ENCODE results near the gene CTSA. TPM values are rescaled to one million over a fixed set of nuclear protein-coding genes. Genes with fewer than 3 reads are reported as not detected.

CTSA gene
- total RNA-seq, 1 donor from 2014 or later, result 136 TPM

DNA sequence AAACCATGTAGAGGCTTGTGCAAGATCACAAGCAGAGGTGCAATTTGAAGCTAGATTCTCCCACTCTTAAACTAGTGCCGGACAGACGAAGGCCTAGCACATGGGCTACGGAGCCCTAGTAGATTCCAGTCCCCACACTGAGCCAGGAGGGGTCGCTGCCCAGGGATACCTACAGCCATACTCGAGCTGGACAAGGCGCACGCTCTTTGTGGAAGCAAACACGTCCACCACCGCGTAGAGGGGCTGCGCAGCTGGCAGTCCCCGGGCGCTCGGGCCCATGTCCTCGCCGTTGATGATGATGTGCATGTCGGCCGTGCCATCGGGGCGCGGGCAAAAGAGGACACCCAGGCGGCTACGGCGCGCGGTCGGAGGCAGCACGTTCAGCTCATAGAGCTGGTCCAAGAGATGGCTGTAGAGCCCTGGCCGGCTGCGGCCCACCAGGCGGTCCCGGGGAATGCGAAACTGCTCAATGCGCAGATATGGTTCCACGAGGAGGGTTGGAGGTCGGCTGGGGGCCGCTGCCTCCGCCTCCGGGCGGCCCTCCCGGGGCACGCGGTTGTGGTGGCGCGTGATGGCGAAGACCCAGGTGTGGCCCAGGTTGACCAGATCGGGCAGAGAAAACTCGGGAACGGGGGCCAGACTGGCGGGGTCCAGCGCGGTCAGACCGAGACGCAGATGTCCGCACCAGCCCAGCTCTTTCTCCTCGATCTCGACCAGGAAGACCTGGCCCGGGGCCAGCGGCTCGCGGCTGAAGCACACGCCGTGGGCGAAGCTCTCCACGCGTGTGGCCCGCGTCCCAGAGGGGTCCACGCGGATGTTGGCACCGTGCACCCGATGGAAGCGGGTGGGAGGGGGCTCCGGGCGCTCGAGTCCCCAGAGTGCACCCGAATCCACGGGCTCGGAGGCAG lies 804 bp upstream of the CTSA start:
- peaks cover 1% of the 10 kb centered on the region for H3K36me3 ChIP-seq (ENCODE audit: control insufficient read depth, insufficient read depth, low read length)
- no peaks in the 10 kb centered on the region for H3K27me3 ChIP-seq (ENCODE audit: control insufficient read depth, insufficient read depth, low read length)
- H3K4me3 ChIP-seq (ENCODE audit: low read depth, low read length), result peak overlapping the region; percentile 73
- DNase-seq (ENCODE audit: low read depth), result no peak
- TF ChIP-seq, protein P1, sequence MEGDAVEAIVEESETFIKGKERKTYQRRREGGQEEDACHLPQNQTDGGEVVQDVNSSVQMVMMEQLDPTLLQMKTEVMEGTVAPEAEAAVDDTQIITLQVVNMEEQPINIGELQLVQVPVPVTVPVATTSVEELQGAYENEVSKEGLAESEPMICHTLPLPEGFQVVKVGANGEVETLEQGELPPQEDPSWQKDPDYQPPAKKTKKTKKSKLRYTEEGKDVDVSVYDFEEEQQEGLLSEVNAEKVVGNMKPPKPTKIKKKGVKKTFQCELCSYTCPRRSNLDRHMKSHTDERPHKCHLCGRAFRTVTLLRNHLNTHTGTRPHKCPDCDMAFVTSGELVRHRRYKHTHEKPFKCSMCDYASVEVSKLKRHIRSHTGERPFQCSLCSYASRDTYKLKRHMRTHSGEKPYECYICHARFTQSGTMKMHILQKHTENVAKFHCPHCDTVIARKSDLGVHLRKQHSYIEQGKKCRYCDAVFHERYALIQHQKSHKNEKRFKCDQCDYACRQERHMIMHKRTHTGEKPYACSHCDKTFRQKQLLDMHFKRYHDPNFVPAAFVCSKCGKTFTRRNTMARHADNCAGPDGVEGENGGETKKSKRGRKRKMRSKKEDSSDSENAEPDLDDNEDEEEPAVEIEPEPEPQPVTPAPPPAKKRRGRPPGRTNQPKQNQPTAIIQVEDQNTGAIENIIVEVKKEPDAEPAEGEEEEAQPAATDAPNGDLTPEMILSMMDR (IDR thresholded peaks at IDR 0.05; ENCODE audit: insufficient read depth, low read length, poor library complexity, severe bottlenecking), result peak; percentile 81

DNA sequence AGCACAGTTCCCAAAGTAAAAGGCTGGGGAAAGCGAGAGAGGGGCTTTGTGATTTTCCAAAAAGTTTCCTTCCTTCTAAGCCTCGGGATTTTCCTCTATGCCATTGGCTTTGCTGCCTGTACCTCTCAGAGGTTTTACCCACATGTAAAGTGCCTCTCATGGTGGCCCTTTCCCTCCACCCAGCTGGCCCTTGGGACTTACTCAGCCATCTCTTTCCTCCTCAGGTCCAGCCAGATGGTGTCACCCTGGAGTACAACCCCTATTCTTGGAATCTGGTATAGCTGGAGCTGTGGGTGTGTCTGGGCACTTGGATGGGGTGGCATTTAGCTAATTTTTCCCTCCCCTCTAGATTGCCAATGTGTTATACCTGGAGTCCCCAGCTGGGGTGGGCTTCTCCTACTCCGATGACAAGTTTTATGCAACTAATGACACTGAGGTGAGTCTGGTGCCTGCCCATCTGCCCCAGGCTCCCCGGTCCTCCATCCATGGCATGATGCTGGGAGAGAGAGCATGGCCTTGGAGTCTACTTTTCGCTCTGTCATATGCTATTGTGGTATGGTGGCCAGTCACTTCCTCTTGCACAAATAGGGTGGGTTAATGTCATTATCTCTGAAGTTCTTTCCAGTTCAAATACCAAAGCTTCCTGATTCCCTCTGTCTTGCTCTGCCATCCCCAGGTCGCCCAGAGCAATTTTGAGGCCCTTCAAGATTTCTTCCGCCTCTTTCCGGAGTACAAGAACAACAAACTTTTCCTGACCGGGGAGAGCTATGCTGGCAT lies 1.1 kb downstream of the CTSA start:
- no peaks in the 10 kb centered on the region for H3K27me3 ChIP-seq (ENCODE audit: control insufficient read depth, insufficient read depth, low read length)
- H3K36me3 ChIP-seq (ENCODE audit: control insufficient read depth, insufficient read depth, low read length), result peaks cover 3% of the 10 kb centered on the region
- DNase-seq (ENCODE audit: low read depth), result no peak
- TF ChIP-seq, protein P1 (IDR thresholded peaks at IDR 0.05; ENCODE audit: insufficient read depth, low read length, poor library complexity, severe bottlenecking), result peak; percentile 26
- H3K4me3 ChIP-seq (ENCODE audit: low read depth, low read length), result peak overlapping the region; percentile 73

DNA sequence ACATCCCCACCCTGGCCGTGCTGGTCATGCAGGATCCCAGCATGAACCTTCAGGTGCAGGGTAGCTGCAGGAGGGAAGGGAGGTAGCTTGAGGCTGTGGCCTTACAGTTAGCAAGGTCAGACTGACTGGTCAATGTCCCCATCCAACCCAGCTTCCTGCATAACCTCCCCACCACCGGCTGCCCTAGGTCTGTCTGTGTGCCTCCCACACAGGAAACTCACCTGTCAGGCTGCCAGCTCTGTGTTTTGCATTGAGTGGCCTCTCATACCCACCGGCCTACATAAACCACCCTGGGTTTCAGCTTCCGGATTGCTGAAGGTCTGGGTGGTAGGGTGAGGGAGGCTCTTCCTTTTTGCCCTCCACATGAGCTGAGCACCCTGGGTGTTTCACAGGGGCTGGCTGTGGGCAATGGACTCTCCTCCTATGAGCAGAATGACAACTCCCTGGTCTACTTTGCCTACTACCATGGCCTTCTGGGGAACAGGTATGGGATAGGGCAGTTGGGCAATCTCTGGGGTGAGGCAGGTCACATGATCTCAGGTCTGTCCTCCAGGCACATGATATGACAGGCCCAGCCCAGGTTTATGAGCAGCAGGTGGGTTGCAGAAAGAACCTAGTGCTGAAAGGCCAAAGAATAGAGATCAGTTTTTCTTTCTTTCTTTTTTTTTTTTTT lies 1.8 kb downstream of the CTSA start:
- Histone ChIP-seq H3K4me3 (ENCODE audit: low read depth, low read length) (no peak overlapping the region), H3K27me3 (ENCODE audit: control insufficient read depth, insufficient read depth, low read length) (no peaks in the 10 kb centered on the region), H3K36me3 (ENCODE audit: control insufficient read depth, insufficient read depth, low read length) (peaks cover 3% of the 10 kb centered on the region)
- no peak for DNase-seq (ENCODE audit: low read depth)
- TF ChIP-seq, protein P1 (IDR thresholded peaks at IDR 0.05; ENCODE audit: insufficient read depth, low read length, poor library complexity, severe bottlenecking), result no peak

DNA sequence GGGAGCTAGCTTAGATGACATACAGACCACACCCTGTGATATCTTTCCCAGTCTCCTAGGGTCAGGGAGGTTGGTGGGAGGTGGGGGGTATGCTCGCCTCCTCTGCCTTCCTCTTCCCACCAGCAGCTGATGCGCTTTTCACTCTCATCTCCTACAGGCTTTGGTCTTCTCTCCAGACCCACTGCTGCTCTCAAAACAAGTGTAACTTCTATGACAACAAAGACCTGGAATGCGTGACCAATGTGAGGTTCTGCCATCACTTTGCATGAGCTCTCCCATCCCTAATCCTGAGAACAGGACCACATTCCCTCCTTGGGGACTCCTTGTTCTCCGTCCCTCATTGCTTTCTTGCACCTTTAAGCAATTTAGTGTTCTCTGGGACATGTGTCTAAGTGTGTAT lies 2.7 kb downstream of the CTSA start:
- no peak for DNase-seq (ENCODE audit: low read depth)
- TF ChIP-seq, protein P1 (IDR thresholded peaks at IDR 0.05; ENCODE audit: insufficient read depth, low read length, poor library complexity, severe bottlenecking), result no peak
- H3K4me3 ChIP-seq (ENCODE audit: low read depth, low read length), result no peak overlapping the region
- peaks cover 3% of the 10 kb centered on the region for H3K36me3 ChIP-seq (ENCODE audit: control insufficient read depth, insufficient read depth, low read length)
- H3K27me3 ChIP-seq (ENCODE audit: control insufficient read depth, insufficient read depth, low read length), result no peaks in the 10 kb centered on the region

DNA sequence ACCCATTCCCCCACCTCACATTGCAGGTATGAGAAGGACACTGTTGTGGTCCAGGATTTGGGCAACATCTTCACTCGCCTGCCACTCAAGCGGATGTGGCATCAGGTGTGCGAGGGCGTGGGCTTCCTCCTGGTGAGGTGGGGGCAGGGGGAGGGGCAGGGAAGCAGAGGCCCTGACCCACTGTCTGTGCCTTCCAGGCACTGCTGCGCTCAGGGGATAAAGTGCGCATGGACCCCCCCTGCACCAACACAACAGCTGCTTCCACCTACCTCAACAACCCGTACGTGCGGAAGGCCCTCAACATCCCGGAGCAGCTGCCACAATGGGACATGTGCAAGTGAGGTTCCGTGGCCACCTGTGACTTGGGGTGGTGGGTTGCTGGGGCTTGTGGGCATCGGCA lies 3.7 kb downstream of the CTSA start:
- no peak for DNase-seq (ENCODE audit: low read depth)
- TF ChIP-seq, protein P1 (IDR thresholded peaks at IDR 0.05; ENCODE audit: insufficient read depth, low read length, poor library complexity, severe bottlenecking), result no peak
- Histone ChIP-seq H3K4me3 (ENCODE audit: low read depth, low read length) (no peak overlapping the region), H3K27me3 (ENCODE audit: control insufficient read depth, insufficient read depth, low read length) (no peaks in the 10 kb centered on the region), H3K36me3 (ENCODE audit: control insufficient read depth, insufficient read depth, low read length) (peaks cover 3% of the 10 kb centered on the region)

Measured in kidney epithelial cell (primary cell).